GM18499 (cell line): ENCODE results near the gene DTNB.
"Not testable (repeated sequence)": the region's sequence is repeated elsewhere in the genome, so short reads cannot be mapped to it uniquely, and the experiment has no call there.

Experiments used
- ATAC-seq: cut with Tn5 transposase; IDR thresholded peaks from one replicate; pipeline ENCODE4 v1.9.1; 2021; ENCODE audit warnings: moderate number of reproducible peaks; ENCODE audit not compliant: insufficient read depth, unreplicated experiment

The DTNB gene

GRCh38 chr2:25437881-25438662, 235.3 kb downstream of the DTNB start:
- no peak for ATAC-seq

DNA sequence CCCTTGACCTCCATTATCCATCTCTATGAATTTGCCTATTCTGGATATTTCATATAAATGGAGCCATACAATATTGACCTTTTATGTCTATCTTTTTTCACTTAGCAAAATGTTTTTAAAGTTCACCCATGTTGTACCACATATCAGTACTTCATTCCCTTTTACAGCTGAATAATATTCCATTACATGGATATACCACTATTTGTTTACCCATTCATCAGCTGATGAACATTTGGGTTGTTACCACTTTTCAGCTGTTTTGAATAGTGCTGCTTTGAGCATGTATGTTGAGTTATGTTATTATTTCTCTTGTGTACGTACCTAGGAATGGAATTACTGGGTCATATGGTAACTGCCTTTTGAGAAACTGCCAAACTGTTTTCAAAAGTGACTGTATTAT, 238.0 kb downstream of the DTNB start:
- no peak for ATAC-seq

GRCh38 chr2:25431604-25432003, 241.8 kb downstream of the DTNB start:
- ATAC-seq = no peak

DNA sequence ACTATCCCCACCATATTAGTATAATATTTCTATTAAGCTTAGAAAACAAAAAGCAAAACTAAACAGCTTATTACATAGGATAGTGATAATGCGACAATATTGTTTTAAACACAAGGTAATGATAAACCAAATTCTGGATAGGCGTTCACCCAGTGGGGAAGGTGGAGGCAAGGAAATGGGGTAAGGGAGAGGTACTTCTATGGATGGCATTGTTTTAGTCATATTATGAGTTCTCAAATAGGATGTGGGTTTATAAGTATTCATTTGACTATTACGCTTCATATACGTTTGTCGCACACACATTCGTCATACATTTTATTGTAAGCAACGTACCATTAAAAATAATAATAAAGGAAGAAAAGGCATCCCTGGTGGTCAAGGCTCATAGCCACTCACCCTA, 242.8 kb downstream of the DTNB start:
- no peak for ATAC-seq

- no peak for ATAC-seq
These were observed 247.1 kb downstream of the DTNB start for GRCh38 chr2:25426326-25426725.

GRCh38 chr2:25424426-25425028, 248.8 kb downstream of the DTNB start:
- no peak for ATAC-seq

DNA sequence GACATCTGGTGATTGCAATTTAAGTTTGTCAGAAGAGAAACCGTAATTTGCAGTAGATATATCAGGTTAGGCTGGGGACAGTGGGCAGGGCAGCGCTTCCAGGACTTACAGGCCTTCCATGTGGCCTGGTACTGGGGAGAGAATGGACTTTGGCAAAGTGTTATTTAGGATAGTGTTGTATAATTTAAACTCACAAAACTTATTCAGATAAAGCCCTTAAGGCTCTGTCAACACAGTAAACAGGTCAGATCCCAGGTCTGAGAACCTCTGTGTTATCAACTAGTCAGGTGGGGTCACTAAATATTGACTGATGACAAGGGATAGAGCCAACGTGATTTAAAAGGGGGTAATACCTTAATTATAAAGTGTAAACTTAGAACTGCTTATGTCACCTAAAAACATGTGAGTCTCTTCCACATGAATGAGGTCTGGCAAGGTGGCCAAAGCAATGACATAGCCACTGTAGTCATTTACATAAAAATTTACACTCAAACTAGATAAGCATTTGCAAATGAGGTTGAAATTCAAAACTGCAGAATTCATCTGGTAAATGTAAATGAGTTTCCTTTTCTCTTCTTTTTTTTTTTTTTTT, 251.5 kb downstream of the DTNB start:
- ATAC-seq = no peak

DNA sequence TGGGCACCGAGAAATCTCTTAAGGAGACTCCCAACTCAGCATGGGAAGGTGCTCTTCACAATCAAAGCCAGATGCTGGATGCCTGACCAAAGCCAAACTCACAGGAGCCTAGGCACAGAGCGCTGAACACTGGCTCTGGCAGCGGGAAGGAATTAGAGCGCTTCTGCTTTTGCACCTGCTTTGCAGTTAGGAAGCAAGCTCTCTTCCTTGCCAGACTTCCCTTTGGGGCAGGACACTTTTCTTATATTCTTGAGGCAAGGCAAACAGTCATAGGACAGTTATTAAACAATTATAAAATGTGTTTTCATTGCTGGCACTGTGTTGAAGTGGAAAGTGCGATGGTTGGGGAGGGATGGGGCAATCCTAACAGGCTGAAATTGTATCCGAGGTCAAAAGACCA, 252.1 kb downstream of the DTNB start:
- ATAC-seq = no peak

DNA sequence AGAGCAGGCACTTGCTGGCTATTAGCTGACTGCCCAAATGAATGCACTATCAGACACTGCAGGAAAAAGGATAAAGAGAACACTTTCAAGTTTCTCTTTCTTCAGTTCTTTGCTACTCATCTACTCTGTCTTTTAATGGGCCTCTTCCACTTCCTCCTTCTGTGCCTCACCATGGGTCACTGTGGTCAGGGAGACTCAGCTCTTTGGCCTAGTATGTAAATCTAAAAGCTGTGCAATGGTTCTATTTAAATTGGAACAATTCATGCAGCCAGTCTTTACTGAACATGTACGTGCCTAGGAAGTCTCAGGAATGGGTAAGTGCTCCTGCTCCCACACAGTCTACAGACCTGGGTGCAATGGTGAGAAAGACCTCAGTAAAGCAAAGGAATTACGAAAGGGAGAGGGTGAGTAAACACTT, 252.5 kb downstream of the DTNB start:
- no peak for ATAC-seq

- peak; percentile 66 for ATAC-seq
These were observed 253.6 kb downstream of the DTNB start for GRCh38 chr2:25419678-25420242.

DNA sequence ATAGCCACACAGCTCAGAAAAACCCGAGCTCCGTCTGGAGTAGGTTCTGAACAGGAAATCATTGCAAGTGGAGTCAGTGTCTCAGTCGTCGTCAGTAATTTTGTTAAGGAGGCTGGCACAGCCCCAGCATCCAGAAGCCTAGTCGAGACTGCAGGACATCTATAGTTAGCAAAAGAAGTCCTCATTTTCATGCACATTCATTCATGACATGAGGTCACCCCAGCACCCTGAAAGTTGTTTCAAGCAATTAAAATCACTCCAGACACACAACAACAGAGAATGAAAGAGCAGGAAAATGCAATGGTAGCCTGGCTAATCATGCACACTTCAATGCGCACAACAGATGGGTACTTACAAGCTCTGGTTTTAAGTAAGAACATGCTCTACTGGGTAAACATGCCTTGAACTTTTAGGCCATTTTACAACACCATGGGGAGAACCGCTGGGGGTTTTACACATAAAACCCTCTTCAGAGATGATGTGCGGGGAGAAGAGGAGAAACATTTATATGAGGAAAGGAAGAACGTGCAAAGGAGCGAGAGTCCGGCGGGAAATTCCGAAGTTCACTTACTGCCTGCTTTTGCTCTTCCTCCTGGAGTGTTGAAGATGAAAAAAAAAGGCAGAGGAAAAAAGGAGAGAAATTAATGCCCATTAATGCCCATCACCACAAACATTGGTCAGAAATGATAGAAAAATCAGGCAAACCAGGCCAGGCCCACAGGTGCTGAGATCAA, 254.3 kb downstream of the DTNB start:
- ATAC-seq = no peak

GRCh38 chr2:25417715-25418369, 255.5 kb downstream of the DTNB start:
- no peak for ATAC-seq

DNA sequence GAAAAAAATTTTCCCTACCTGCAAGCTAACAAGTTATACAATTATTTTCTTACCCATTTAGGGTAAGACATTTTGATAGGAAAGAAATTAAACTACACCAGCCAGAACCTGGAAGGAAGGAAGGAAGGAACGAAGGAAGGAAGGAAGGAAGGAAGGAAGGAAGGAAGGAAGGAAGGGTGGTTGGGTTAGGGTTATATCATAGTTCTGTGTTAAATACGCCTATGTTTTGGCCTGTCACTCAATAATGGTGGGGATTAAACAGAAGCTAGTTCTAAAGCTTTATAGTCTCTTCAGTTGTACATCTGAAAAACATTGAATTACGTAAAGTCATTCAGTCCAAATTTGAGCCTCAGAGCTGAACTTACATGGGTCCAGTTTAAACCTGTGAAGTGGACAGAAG, 256.7 kb downstream of the DTNB start:
- no peak for ATAC-seq

GRCh38 chr2:25414781-25415180, 258.6 kb downstream of the DTNB start:
- no peak for ATAC-seq

DNA sequence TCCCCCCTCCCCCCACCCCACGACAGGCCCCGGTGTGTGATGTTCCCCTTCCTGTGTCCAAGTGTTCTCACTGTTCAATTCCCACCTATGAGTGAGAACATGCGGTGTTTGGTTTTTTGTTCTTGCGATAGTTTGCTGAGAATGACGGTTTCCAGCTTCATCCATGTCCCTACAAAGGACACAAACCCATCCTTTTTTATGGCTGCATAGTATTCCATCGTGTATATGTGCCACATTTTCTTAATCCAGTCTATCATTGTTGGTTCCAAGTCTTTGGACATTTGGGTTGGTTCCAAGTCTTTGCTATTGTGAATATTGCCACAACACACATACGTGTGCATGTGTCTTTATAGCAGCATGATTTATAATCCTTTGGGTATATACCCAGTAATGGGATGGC, 260.0 kb downstream of the DTNB start:
- ATAC-seq = not testable (repeated sequence)

- ATAC-seq = no peak
These were observed 261.6 kb downstream of the DTNB start for GRCh38 chr2:25411753-25412152.

DNA sequence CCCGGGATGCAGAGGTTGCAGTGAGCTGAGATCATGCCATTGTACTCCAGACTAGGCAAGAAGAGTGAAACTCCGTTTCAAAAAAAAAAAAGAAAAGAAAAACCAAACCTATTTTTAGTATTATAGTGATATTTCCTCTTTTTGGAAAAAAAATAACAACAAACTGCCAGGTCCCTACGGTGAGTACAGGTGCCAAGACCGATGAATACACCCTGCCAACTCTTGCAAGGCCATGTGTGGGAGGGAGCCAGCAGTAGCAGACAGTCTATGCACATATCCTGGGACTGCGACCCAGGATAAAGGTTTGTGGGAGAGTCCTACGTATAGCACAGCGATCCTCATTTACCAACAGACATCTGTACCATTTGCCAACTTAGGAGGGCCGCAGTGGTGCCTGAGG, 262.1 kb downstream of the DTNB start:
- no peak for ATAC-seq

GRCh38 chr2:25410370-25410769, 263.0 kb downstream of the DTNB start:
- ATAC-seq = no peak

DNA sequence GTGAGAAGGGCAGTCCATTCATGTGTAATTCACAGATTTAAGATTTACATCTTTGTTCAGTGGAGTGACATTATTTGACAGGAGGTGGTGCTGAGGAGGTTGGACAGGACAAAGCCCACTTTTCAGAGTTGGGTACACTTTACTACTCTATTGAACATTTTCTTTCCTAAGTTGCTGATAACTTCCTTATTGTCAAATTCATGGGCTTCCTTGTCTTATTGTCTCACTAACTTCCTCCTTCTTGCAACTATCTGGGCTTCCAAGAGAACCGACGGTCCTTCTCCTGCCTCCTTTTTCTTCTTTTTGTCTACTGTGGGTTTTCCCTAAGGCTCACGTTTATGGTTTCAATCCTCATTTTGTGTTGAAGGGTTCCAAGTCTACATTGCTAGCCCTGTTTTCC, 263.9 kb downstream of the DTNB start:
- ATAC-seq = no peak

GRCh38 chr2:25409044-25409443, 264.3 kb downstream of the DTNB start:
- no peak for ATAC-seq
